Neural crest cell (in vitro differentiated cells): ENCODE data around the gene COX4I2. TPM values are rescaled to one million over a fixed set of nuclear protein-coding genes. Genes with fewer than 3 reads are reported as not detected.
A peak's percentile ranks its signal among the peaks of the same experiment; 100 is the strongest.

Experiments used
- DNase-seq: peaks from one replicate; pipeline ENCODE4 v3.0.0; 2021; ENCODE audit warnings: low read depth, mixed read lengths, low spot score
- H3K27ac Mint-ChIP-seq: one replicate; pipeline ENCODE4 v1.8.0; 2021; ENCODE audit warnings: mild to moderate bottlenecking, mixed read lengths; ENCODE audit not compliant: unreplicated experiment
- H3K27me3 Mint-ChIP-seq: 2 replicates; pipeline ENCODE4 v1.8.0; 2021; ENCODE audit warnings: low read depth, mild to moderate bottlenecking, mixed read lengths
- H3K36me3 Mint-ChIP-seq: 2 replicates; pipeline ENCODE4 v1.8.0; 2021; ENCODE audit warnings: low read depth, mild to moderate bottlenecking, mixed read lengths
- H3K4me1 Mint-ChIP-seq: 2 replicates; pipeline ENCODE4 v1.8.0; 2021; ENCODE audit warnings: mixed read lengths
- H3K4me3 Mint-ChIP-seq: one replicate; pipeline ENCODE4 v1.8.0; 2021; ENCODE audit warnings: mild to moderate bottlenecking, mixed read lengths
- H3K9me3 Mint-ChIP-seq: 2 replicates; pipeline ENCODE4 v1.8.0; 2021; ENCODE audit warnings: mixed read lengths
- CTCF ChIP-seq: fragments of 200-600 bp; sonication (generic); conservative IDR thresholded peaks from 2 replicates; pipeline ENCODE4 v1.5.0; 2021; ENCODE audit warnings: antibody characterized with exemption, mild to moderate bottlenecking
- total RNA-seq: library from RNA; stranded (reverse); gene quantifications from 2 replicates; pipeline ENCODE4 v1.2.1, GENCODE V29; 2021

Gene COX4I2
- total RNA-seq, 1 donor from 2014 or later = not detected

GRCh38 chr20:31663838-31664695 lies 26.4 kb downstream of the COX4I2 start:
- Mint-ChIP-seq H3K4me3 (peak overlapping the region; percentile 6), H3K36me3 (peaks cover 6% of the 10 kb centered on the region), H3K27ac (peak overlapping the region; percentile 16), H3K27me3 (no peaks in the 10 kb centered on the region), H3K9me3 (no peaks in the 10 kb centered on the region), H3K4me1 (peaks cover 47% of the 10 kb centered on the region)
- TF ChIP-seq CTCF = no peak
- DNase-seq = no peak

GRCh38 chr20:31664696-31665354 lies 27.1 kb downstream of the COX4I2 start:
- H3K36me3 Mint-ChIP-seq = peaks cover 6% of the 10 kb centered on the region
- no peaks in the 10 kb centered on the region for H3K9me3 Mint-ChIP-seq
- DNase-seq = no peak
- TF ChIP-seq CTCF = no peak
- H3K4me3 Mint-ChIP-seq = no peak overlapping the region
- peaks cover 47% of the 10 kb centered on the region for H3K4me1 Mint-ChIP-seq
- no peaks in the 10 kb centered on the region for H3K27me3 Mint-ChIP-seq
- peak overlapping the region; percentile 16 for H3K27ac Mint-ChIP-seq

GRCh38 chr20:31665753-31666152 lies 28.0 kb downstream of the COX4I2 start:
- H3K27ac Mint-ChIP-seq = no peak overlapping the region
- H3K9me3 Mint-ChIP-seq = no peaks in the 10 kb centered on the region
- no peak for DNase-seq
- no peaks in the 10 kb centered on the region for H3K27me3 Mint-ChIP-seq
- H3K4me3 Mint-ChIP-seq = no peak overlapping the region
- H3K4me1 Mint-ChIP-seq = peaks cover 43% of the 10 kb centered on the region
- H3K36me3 Mint-ChIP-seq = peaks cover 6% of the 10 kb centered on the region
- no peak for TF ChIP-seq CTCF

GRCh38 chr20:31666258-31667042 lies 28.7 kb downstream of the COX4I2 start:
- Mint-ChIP-seq H3K27me3 (no peaks in the 10 kb centered on the region), H3K9me3 (no peaks in the 10 kb centered on the region), H3K4me1 (peaks cover 38% of the 10 kb centered on the region), H3K4me3 (no peak overlapping the region), H3K27ac (no peak overlapping the region), H3K36me3 (peaks cover 6% of the 10 kb centered on the region)
- TF ChIP-seq CTCF = no peak
- no peak for DNase-seq
